ENCODE measurements around the gene MAN1A1.
A peak's percentile ranks its signal among the peaks of the same experiment; 100 is the strongest.

The MAN1A1 gene

GRCh38 chr6:119241111-119241465 is 108.5 kb downstream of the MAN1A1 start:
- H3K36me3 Mint-ChIP-seq (ENCODE audit: low read depth) = peaks cover 22% of the 10 kb centered on the region
- DNase-seq (no peak), ATAC-seq (no peak)

GRCh38 chr6:119240257-119241110 is 109.1 kb downstream of the MAN1A1 start:
- Mint-ChIP-seq H3K9me3 (peaks cover 9% of the 10 kb centered on the region), H3K27ac (no peak overlapping the region), H3K4me1 (no peaks in the 10 kb centered on the region), H3K4me3 (no peak overlapping the region), H3K27me3 (no peaks in the 10 kb centered on the region), H3K36me3 (ENCODE audit: low read depth) (peaks cover 23% of the 10 kb centered on the region)
- ATAC-seq = no peak
- DNase-seq = no peak

More at GRCh38 chr6:119241111-119241465, 108.5 kb downstream of the MAN1A1 start:
- no peak overlapping the region for H3K27ac Mint-ChIP-seq
- H3K4me1 Mint-ChIP-seq = no peaks in the 10 kb centered on the region
- H3K27me3 Mint-ChIP-seq = no peaks in the 10 kb centered on the region
- peaks cover 9% of the 10 kb centered on the region for H3K9me3 Mint-ChIP-seq
- H3K4me3 Mint-ChIP-seq = no peak overlapping the region

- H3K36me3 Mint-ChIP-seq (ENCODE audit: low read depth) = peaks cover 21% of the 10 kb centered on the region
- no peak for DNase-seq
- peaks cover 7% of the 10 kb centered on the region for H3K4me1 Mint-ChIP-seq
- no peak overlapping the region for H3K27ac Mint-ChIP-seq
- peaks cover 9% of the 10 kb centered on the region for H3K9me3 Mint-ChIP-seq
- no peaks in the 10 kb centered on the region for H3K27me3 Mint-ChIP-seq
- no peak overlapping the region for H3K4me3 Mint-ChIP-seq
- no peak for ATAC-seq
Measured at GRCh38 chr6:119237177-119237715, 112.3 kb downstream of the MAN1A1 start.

DNA sequence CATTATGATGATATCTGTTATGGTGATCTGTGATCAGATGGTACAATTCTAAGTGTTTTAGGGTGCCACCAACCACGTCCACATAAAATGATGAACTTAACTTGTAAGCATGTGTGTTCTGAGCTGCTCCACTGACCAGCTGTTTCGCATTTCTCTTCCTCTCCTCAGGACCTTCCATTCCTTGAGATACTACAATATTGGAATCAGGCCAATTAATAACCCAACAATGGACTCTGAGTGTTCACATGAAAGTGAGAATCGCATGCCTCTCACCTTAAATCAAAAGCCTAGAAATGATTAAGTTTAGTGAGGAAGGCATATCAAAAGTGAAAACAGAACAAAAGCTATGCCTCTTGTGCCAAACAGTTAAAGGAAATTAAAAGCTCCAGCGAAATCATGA is 114.6 kb downstream of the MAN1A1 start:
- ATAC-seq (no peak), DNase-seq (no peak)
- Mint-ChIP-seq H3K36me3 (ENCODE audit: low read depth) (peaks cover 26% of the 10 kb centered on the region), H3K27me3 (no peaks in the 10 kb centered on the region), H3K27ac (no peak overlapping the region), H3K4me1 (peaks cover 7% of the 10 kb centered on the region), H3K4me3 (no peak overlapping the region), H3K9me3 (peaks cover 9% of the 10 kb centered on the region)

GRCh38 chr6:119234457-119234856 is 115.1 kb downstream of the MAN1A1 start:
- no peak overlapping the region for H3K27ac Mint-ChIP-seq
- H3K4me3 Mint-ChIP-seq = no peak overlapping the region
- peaks cover 7% of the 10 kb centered on the region for H3K4me1 Mint-ChIP-seq
- DNase-seq = no peak
- peaks cover 9% of the 10 kb centered on the region for H3K9me3 Mint-ChIP-seq
- no peaks in the 10 kb centered on the region for H3K27me3 Mint-ChIP-seq
- H3K36me3 Mint-ChIP-seq (ENCODE audit: low read depth) = peaks cover 28% of the 10 kb centered on the region
- peak; percentile 63 for ATAC-seq

DNA sequence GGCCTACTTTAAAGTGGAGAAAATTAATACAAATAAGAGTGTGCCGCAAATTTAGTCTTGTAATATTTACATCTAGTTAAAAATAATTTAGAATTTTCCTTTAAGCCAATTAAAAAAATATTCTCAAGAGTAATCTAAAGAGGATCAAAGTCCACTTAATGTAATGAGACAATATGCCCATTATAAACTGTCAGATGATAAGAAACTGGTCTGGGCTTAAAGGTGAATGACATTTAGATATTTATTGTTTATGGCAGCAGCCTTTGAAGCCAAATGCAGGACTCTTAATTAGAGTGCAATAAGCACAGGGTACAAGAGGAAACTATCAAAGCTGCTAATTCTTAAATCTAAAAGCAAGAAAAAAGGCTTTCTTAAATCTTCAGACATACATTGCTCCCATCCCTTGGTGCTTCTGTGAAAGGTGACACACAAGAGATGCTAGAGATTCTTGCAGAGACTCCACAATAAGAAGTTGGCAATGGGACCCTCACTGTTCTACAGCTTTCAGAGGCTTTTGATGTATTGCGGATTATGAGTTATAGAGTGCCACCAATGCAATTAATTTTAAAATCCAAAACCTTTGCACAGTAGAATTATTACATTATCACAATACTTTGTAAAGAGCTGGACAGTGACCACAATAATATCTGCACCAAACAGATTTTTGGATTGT is 116.1 kb downstream of the MAN1A1 start:
- no peak for ATAC-seq
- no peak overlapping the region for H3K4me3 Mint-ChIP-seq
- H3K36me3 Mint-ChIP-seq (ENCODE audit: low read depth) = peaks cover 27% of the 10 kb centered on the region
- no peak overlapping the region for H3K27ac Mint-ChIP-seq
- H3K27me3 Mint-ChIP-seq = no peaks in the 10 kb centered on the region
- no peak for DNase-seq
- peaks cover 7% of the 10 kb centered on the region for H3K4me1 Mint-ChIP-seq
- H3K9me3 Mint-ChIP-seq = peaks cover 9% of the 10 kb centered on the region

DNA sequence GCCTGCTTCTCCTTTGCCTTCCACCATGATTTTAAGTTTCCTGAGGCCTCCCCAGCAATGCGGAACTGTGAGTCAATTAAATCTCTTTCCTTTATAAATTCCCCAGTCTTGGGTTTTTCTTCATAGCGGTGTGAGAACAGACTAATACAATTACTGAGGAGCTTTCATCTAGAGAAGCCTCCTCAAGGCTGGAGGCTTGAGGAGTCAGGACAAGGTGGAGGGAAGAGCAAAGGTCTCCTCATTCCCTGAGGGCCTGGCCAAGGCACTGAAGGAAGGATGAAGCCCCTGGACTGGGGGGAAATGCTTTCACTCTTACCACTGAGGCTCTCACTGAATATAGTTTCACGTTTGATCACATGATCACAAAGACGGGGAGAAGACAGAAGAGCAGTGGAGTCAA is 118.2 kb downstream of the MAN1A1 start:
- H3K36me3 Mint-ChIP-seq (ENCODE audit: low read depth) = peaks cover 18% of the 10 kb centered on the region
- H3K27me3 Mint-ChIP-seq = no peaks in the 10 kb centered on the region
- DNase-seq (no peak), ATAC-seq (no peak)
- H3K4me3 Mint-ChIP-seq = no peak overlapping the region
- H3K27ac Mint-ChIP-seq = no peak overlapping the region
- peaks cover 7% of the 10 kb centered on the region for H3K4me1 Mint-ChIP-seq
- no peaks in the 10 kb centered on the region for H3K9me3 Mint-ChIP-seq

GRCh38 chr6:119230160-119230559 is 119.4 kb downstream of the MAN1A1 start:
- Mint-ChIP-seq H3K27me3 (no peaks in the 10 kb centered on the region), H3K36me3 (ENCODE audit: low read depth) (peaks cover 19% of the 10 kb centered on the region), H3K9me3 (no peaks in the 10 kb centered on the region), H3K4me1 (peaks cover 5% of the 10 kb centered on the region), H3K27ac (no peak overlapping the region), H3K4me3 (no peak overlapping the region)
- ATAC-seq = no peak
- no peak for DNase-seq

DNA sequence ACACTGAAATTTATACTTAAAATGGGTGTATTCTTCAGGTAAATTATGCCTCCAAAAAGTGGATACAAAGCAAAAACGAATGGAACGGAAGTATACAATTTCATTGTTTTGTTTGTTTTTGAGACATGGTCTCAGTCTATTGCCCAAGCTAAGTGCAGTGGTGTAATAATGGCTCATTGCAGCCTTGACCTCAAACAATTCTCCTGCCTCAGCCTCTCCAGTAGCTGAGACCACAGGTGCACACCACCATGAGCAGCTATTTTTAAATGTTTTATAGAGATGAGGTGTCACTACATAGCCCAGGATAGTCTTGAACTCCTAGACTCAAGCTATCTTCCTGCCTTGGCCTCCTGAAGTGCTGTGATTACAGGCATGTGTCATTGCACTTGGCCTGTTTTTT is 122.2 kb downstream of the MAN1A1 start:
- no peaks in the 10 kb centered on the region for H3K27me3 Mint-ChIP-seq
- H3K9me3 Mint-ChIP-seq = no peaks in the 10 kb centered on the region
- no peak for ATAC-seq
- no peak overlapping the region for H3K4me3 Mint-ChIP-seq
- DNase-seq = no peak
- no peak overlapping the region for H3K27ac Mint-ChIP-seq
- peaks cover 14% of the 10 kb centered on the region for H3K36me3 Mint-ChIP-seq (ENCODE audit: low read depth)
- no peaks in the 10 kb centered on the region for H3K4me1 Mint-ChIP-seq

- ATAC-seq (no peak), DNase-seq (no peak)
- Mint-ChIP-seq H3K4me1 (no peaks in the 10 kb centered on the region), H3K27ac (no peak overlapping the region), H3K9me3 (no peaks in the 10 kb centered on the region), H3K36me3 (ENCODE audit: low read depth) (peaks cover 14% of the 10 kb centered on the region), H3K27me3 (no peaks in the 10 kb centered on the region), H3K4me3 (no peak overlapping the region)
Measured at GRCh38 chr6:119226089-119226488, 123.5 kb downstream of the MAN1A1 start.

DNA sequence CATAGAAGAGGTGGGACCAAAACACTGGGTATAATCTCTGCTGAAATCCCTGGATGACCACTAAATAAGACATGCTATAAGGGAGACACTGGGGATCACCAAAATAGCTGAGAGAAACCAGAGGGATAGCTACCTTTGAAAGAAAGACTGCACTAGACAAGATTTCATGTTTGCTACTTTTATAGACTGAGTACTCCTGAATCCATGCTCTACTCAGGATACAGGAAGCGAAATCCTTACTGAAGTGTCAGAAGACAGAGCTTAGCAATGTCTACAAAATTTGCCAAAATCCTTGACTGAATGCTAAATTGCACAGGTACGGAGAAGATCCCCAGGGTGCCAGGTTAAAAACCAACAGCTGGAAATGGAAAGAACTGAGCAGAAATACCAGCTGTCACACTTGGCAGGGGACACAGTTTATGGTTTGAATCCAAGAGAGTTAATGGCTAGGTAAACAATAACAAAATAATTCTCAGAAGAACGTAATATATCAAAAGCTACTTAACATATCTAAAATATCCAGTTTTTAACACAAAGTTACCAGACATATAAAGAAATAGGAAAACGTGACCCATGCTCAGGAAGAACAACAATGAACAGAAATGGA is 125.4 kb downstream of the MAN1A1 start:
- ATAC-seq = no peak
- Mint-ChIP-seq H3K4me1 (no peaks in the 10 kb centered on the region), H3K36me3 (ENCODE audit: low read depth) (peaks cover 6% of the 10 kb centered on the region), H3K27ac (no peak overlapping the region), H3K9me3 (no peaks in the 10 kb centered on the region), H3K4me3 (no peak overlapping the region), H3K27me3 (no peaks in the 10 kb centered on the region)
- DNase-seq = no peak

DNA sequence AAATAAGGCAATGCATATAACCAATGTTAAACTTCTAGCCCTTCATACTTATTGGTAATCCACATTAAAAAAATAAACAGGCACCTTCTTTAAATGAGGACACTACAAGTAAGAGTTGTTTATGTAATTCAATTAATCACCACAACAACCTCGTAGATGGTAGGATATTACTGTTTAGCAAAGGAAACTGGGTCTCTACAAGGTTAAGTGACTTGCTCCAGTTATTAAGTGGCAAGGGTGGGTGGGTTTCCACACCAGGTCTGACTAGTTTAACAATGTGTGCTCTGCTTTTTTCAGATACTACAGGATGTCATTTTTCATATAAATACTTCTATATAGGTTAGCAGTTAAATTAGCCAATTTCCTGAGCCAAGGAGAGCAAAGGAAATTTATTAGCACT is 129.1 kb downstream of the MAN1A1 start:
- Mint-ChIP-seq H3K27me3 (no peaks in the 10 kb centered on the region), H3K27ac (no peak overlapping the region), H3K9me3 (no peaks in the 10 kb centered on the region), H3K4me1 (no peaks in the 10 kb centered on the region), H3K36me3 (ENCODE audit: low read depth) (no peaks in the 10 kb centered on the region), H3K4me3 (no peak overlapping the region)
- DNase-seq (no peak), ATAC-seq (no peak)

DNA sequence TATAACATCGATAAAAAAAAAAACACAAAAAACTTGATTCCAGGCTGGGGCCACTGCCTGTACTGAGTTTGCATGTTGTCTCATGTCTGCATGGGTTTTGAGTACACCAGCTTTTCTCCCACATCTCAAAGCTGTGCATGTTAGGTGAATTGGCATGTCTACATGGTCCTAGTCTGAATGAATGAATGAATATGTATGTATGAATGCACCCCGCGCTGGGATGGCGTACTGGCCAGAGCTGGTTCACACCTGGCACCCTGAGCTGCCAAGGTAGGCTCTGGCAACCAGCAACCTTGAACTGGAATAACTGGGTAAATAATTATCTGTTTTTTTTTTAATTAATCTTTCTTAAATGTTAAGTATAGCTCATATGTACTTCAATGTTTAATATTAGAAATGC is 131.0 kb downstream of the MAN1A1 start:
- ATAC-seq (no peak), DNase-seq (no peak)
- Mint-ChIP-seq H3K4me1 (no peaks in the 10 kb centered on the region), H3K4me3 (no peak overlapping the region), H3K9me3 (no peaks in the 10 kb centered on the region), H3K27me3 (no peaks in the 10 kb centered on the region), H3K27ac (no peak overlapping the region), H3K36me3 (ENCODE audit: low read depth) (no peaks in the 10 kb centered on the region)

DNA sequence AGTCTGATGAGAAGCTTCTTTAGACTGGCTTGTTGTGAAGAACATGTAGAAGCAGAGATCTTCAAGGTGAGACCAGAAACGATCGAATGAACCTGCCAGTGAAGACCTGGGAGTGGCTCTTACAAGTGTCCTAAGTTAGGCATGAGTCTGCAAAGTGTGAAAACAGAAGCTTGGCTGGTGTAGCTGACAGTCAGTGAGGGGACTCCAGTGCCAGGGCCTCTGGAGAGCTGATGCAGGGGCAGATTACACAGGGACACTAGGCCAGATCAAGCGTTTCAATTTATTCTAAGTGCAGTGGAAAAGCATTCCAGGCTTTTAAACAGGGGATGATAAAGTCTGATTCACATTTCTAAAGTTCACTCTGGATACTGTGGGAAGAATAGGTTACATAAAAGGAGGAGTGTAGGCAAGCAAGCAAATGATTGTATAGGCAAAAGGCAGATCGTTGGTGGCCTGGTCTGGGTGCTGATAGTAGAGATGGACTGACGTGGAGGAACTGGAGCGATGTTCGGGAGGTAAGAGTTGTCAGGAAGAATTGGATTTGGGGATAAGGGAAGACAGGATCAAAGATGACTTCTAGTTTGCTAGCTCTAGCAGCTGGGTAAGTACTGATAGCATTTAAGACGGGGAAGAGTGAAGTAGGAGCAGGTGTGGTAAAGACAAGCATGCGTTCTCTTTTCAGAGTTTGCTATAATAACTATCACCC is 133.5 kb downstream of the MAN1A1 start:
- ATAC-seq (no peak), DNase-seq (no peak)
- no peaks in the 10 kb centered on the region for H3K4me1 Mint-ChIP-seq
- H3K27me3 Mint-ChIP-seq = no peaks in the 10 kb centered on the region
- H3K9me3 Mint-ChIP-seq = no peaks in the 10 kb centered on the region
- H3K4me3 Mint-ChIP-seq = no peak overlapping the region
- H3K36me3 Mint-ChIP-seq (ENCODE audit: low read depth) = no peaks in the 10 kb centered on the region
- H3K27ac Mint-ChIP-seq = no peak overlapping the region
